GM18502 (cell line): ENCODE results near the gene ZFR.
A peak's percentile ranks its signal among the peaks of the same experiment; 100 is the strongest.
"Not testable (repeated sequence)": the region's sequence is repeated elsewhere in the genome, so short reads cannot be mapped to it uniquely, and the experiment has no call there.

ENCODE experiments used
- ATAC-seq: cut with Tn5 transposase; IDR thresholded peaks from one replicate; pipeline ENCODE4 v1.9.1; 2021; ENCODE audit warnings: mild to moderate bottlenecking; ENCODE audit not compliant: unreplicated experiment, poor library complexity

ZFR gene

GRCh38 chr5:32453916-32454315 is 9.4 kb upstream of the ZFR start:
- no peak for ATAC-seq

GRCh38 chr5:32452316-32452715 is 7.8 kb upstream of the ZFR start:
- not testable (repeated sequence) for ATAC-seq

GRCh38 chr5:32450952-32451351 is 6.4 kb upstream of the ZFR start:
- ATAC-seq = no peak

GRCh38 chr5:32449262-32449661 is 4.7 kb upstream of the ZFR start:
- ATAC-seq = no peak

GRCh38 chr5:32446630-32447029 is 2.1 kb upstream of the ZFR start:
- ATAC-seq = no peak

GRCh38 chr5:32445831-32446614 is 1.5 kb upstream of the ZFR start:
- no peak for ATAC-seq

GRCh38 chr5:32445287-32445758 is 783 bp upstream of the ZFR start:
- no peak for ATAC-seq

- peak; percentile 43 for ATAC-seq
Measured at GRCh38 chr5:32443541-32444430, 754 bp downstream of the ZFR start.

- peak; percentile 27 for ATAC-seq
Measured at GRCh38 chr5:32443145-32443540, 1.4 kb downstream of the ZFR start.

- ATAC-seq = no peak
Measured at GRCh38 chr5:32439086-32439642, 5.4 kb downstream of the ZFR start.

- ATAC-seq = no peak
Measured at GRCh38 chr5:32436553-32437242, 7.8 kb downstream of the ZFR start.

- ATAC-seq = no peak
Measured at GRCh38 chr5:32435383-32435782, 9.2 kb downstream of the ZFR start.

GRCh38 chr5:32434221-32434620 is 10.3 kb downstream of the ZFR start:
- ATAC-seq = no peak

GRCh38 chr5:32432633-32433032 is 11.9 kb downstream of the ZFR start:
- no peak for ATAC-seq

GRCh38 chr5:32430825-32431224 is 13.7 kb downstream of the ZFR start:
- not testable (repeated sequence) for ATAC-seq

GRCh38 chr5:32428426-32428825 is 16.1 kb downstream of the ZFR start:
- ATAC-seq = no peak

GRCh38 chr5:32426440-32427151 is 17.9 kb downstream of the ZFR start:
- no peak for ATAC-seq

- ATAC-seq = no peak
Measured at GRCh38 chr5:32422697-32423096, 21.8 kb downstream of the ZFR start.

- ATAC-seq = no peak
Measured at GRCh38 chr5:32421075-32421474, 23.5 kb downstream of the ZFR start.

- no peak for ATAC-seq
Measured at GRCh38 chr5:32420506-32420905, 24.0 kb downstream of the ZFR start.
